Activated T-cell treated with anti-CD3 and anti-CD28 coated beads for 24 hours (primary cell): ENCODE measurements around the gene OR4N2.
"Not testable (repeated sequence)": the region's sequence is repeated elsewhere in the genome, so short reads cannot be mapped to it uniquely, and the experiment has no call there.

ENCODE experiments used
- DNase-seq: peaks from one replicate; pipeline ENCODE4 v3.0.0-alpha.2; 2020; ENCODE audit warnings: low read depth

Gene OR4N2

GRCh38 chr14:19803470-19803869, at the start of gene OR4N2:
Gene OR4N2 (plus strand): TSS chr14:19803770. CDS start chr14:19827449, 23,679 bp downstream.
- DNase-seq = not testable (repeated sequence)

- no peak for DNase-seq
These were observed 49.4 kb upstream of the OR4N2 start for GRCh38 chr14:19754172-19754571.

- DNase-seq = not testable (repeated sequence)
These were observed 32.1 kb upstream of the OR4N2 start for GRCh38 chr14:19771491-19771890.

GRCh38 chr14:19771895-19772430, 31.6 kb upstream of the OR4N2 start:
- DNase-seq = no peak

- not testable (repeated sequence) for DNase-seq
These were observed 31.1 kb upstream of the OR4N2 start for GRCh38 chr14:19772454-19772853.

- not testable (repeated sequence) for DNase-seq
These were observed 30.4 kb upstream of the OR4N2 start, which contains the start of gene OR4M1 for GRCh38 chr14:19773204-19773603. Gene OR4M1 (plus strand): TSS chr14:19773504. CDS start chr14:19780323, 6,819 bp downstream.

- DNase-seq = no peak
These were observed 28.0 kb upstream of the OR4N2 start for GRCh38 chr14:19775587-19775986.

GRCh38 chr14:19785848-19786247, 17.7 kb upstream of the OR4N2 start:
- not testable (repeated sequence) for DNase-seq

- DNase-seq = not testable (repeated sequence)
These were observed 16.3 kb upstream of the OR4N2 start for GRCh38 chr14:19787318-19787717.

- DNase-seq = not testable (repeated sequence)
These were observed 15.4 kb upstream of the OR4N2 start for GRCh38 chr14:19788150-19788549.

GRCh38 chr14:19796520-19797108, 7.0 kb upstream of the OR4N2 start:
- DNase-seq = not testable (repeated sequence)

- no peak for DNase-seq
These were observed 3.7 kb upstream of the OR4N2 start for GRCh38 chr14:19799880-19800279.

- DNase-seq = no peak
These were observed 3.1 kb upstream of the OR4N2 start for GRCh38 chr14:19800282-19801117.

- DNase-seq = no peak
These were observed 2.5 kb upstream of the OR4N2 start for GRCh38 chr14:19801118-19801464.

GRCh38 chr14:19813171-19813920, 9.8 kb downstream of the OR4N2 start:
- DNase-seq = not testable (repeated sequence)

- not testable (repeated sequence) for DNase-seq
These were observed 16.3 kb downstream of the OR4N2 start for GRCh38 chr14:19819879-19820278.

GRCh38 chr14:19821016-19821415, 17.4 kb downstream of the OR4N2 start:
- DNase-seq = not testable (repeated sequence)

GRCh38 chr14:19823178-19823577, 19.6 kb downstream of the OR4N2 start:
- DNase-seq = no peak

- DNase-seq = no peak
These were observed 20.2 kb downstream of the OR4N2 start for GRCh38 chr14:19823765-19824164.

GRCh38 chr14:19827626-19828244, 24.2 kb downstream of the OR4N2 start:
- not testable (repeated sequence) for DNase-seq

GRCh38 chr14:19828314-19828713, 24.7 kb downstream of the OR4N2 start:
- DNase-seq = no peak
